Ishikawa (cell line): ENCODE results near the gene PLAGL1.

Experiments
- CEBPB ChIP-seq: IDR thresholded peaks from 2 replicates; pipeline ENCODE4 v1.6.1; 2012
- CREB1 ChIP-seq: IDR thresholded peaks from 2 replicates; pipeline ENCODE4 v1.6.1; 2012; ENCODE audit warnings: low read depth
- EGR1 ChIP-seq: IDR thresholded peaks from 2 replicates; pipeline ENCODE4 v1.6.1; 2012
- EP300 ChIP-seq: IDR thresholded peaks from 2 replicates; pipeline ENCODE4 v1.6.1; 2012; ENCODE audit warnings: borderline replicate concordance
- FOXM1 ChIP-seq: IDR thresholded peaks from 2 replicates; pipeline ENCODE4 v1.6.1; 2012; ENCODE audit warnings: low read depth, borderline replicate concordance
- NFIC ChIP-seq: IDR thresholded peaks from 2 replicates; pipeline ENCODE4 v1.6.1; 2012
- RAD21 ChIP-seq: IDR thresholded peaks from 2 replicates; pipeline ENCODE4 v1.6.1; 2012; ENCODE audit warnings: low read depth
- TAF1 ChIP-seq: IDR thresholded peaks from 2 replicates; pipeline ENCODE4 v1.6.1; 2012; ENCODE audit warnings: low read depth, mild to moderate bottlenecking
- TCF12 ChIP-seq: IDR thresholded peaks from 2 replicates; pipeline ENCODE4 v1.6.1; 2012; ENCODE audit warnings: low read depth
- TEAD4 ChIP-seq: IDR thresholded peaks from 2 replicates; pipeline ENCODE4 v1.6.1; 2012
- YY1 ChIP-seq: IDR thresholded peaks from 2 replicates; pipeline ENCODE4 v1.6.1; 2012; ENCODE audit warnings: low read depth
- ZBTB7A ChIP-seq: IDR thresholded peaks from 2 replicates; pipeline ENCODE4 v1.6.1; 2012; ENCODE audit warnings: low read depth
- TF ChIP-seq, protein P1 (sequence below): IDR thresholded peaks from 2 replicates; pipeline ENCODE4 v1.6.1; 2012
- TF ChIP-seq, protein P2 (sequence below): IDR thresholded peaks from 2 replicates; pipeline ENCODE4 v1.6.1; 2012
- TF ChIP-seq, protein P3 (sequence below): IDR thresholded peaks from 2 replicates; pipeline ENCODE4 v1.6.1; 2012; ENCODE audit warnings: low read depth, mild to moderate bottlenecking

Gene PLAGL1

DNA sequence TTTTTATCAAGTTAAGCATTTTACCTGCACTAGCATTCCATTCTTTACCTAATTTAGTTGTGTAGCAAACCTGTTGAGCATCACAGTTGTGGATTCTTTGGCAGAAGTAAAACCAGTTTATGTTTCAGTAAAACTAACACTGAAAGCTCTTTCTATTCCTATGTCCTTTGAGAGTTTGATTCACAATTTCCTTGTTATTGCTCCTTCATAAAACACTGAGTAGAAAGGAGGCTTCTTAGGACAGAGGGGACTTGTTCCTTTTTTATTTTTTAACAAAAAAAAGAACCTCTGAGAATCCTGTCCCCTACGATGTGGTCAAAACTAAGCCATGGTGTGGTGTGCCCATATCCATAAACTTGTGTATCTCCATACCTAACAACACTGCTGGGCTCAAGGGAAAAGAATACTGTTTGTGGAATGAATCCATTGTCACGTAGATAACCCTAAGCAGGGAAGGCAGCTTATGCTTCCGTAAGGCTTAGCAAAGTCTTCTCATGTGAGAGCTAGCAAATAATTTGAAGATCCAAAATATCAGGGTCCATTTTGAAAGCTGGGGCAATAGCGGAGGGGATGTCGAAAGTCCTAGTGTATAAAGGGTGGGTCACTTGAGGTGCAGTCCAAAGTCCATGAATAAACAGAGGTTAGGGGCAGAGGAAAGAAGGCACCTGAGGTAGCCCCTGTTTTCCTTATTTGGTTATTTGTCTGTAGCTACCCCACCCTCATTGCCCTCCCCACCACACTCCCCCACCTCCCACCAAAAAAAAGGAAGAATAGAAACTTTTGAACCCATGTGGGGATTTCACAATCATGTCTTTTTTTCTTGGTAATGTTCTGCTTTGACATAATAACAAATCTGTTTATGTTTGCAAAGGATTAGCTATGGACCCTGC, 71.0 kb downstream of the PLAGL1 start:
- no peak for TF ChIP-seq RAD21
- TF ChIP-seq TCF12, result no peak
- TF ChIP-seq EGR1, result no peak
- TF ChIP-seq FOXM1, result no peak
- TF ChIP-seq NFIC, result no peak
- TF ChIP-seq, protein P1, sequence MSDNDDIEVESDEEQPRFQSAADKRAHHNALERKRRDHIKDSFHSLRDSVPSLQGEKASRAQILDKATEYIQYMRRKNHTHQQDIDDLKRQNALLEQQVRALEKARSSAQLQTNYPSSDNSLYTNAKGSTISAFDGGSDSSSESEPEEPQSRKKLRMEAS, result no peak
- TF ChIP-seq ZBTB7A, result no peak
- no peak for TF ChIP-seq TAF1
- TF ChIP-seq, protein P2, sequence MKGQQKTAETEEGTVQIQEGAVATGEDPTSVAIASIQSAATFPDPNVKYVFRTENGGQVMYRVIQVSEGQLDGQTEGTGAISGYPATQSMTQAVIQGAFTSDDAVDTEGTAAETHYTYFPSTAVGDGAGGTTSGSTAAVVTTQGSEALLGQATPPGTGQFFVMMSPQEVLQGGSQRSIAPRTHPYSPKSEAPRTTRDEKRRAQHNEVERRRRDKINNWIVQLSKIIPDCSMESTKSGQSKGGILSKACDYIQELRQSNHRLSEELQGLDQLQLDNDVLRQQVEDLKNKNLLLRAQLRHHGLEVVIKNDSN, result no peak
- TF ChIP-seq EP300, result no peak
- TF ChIP-seq, protein P3, sequence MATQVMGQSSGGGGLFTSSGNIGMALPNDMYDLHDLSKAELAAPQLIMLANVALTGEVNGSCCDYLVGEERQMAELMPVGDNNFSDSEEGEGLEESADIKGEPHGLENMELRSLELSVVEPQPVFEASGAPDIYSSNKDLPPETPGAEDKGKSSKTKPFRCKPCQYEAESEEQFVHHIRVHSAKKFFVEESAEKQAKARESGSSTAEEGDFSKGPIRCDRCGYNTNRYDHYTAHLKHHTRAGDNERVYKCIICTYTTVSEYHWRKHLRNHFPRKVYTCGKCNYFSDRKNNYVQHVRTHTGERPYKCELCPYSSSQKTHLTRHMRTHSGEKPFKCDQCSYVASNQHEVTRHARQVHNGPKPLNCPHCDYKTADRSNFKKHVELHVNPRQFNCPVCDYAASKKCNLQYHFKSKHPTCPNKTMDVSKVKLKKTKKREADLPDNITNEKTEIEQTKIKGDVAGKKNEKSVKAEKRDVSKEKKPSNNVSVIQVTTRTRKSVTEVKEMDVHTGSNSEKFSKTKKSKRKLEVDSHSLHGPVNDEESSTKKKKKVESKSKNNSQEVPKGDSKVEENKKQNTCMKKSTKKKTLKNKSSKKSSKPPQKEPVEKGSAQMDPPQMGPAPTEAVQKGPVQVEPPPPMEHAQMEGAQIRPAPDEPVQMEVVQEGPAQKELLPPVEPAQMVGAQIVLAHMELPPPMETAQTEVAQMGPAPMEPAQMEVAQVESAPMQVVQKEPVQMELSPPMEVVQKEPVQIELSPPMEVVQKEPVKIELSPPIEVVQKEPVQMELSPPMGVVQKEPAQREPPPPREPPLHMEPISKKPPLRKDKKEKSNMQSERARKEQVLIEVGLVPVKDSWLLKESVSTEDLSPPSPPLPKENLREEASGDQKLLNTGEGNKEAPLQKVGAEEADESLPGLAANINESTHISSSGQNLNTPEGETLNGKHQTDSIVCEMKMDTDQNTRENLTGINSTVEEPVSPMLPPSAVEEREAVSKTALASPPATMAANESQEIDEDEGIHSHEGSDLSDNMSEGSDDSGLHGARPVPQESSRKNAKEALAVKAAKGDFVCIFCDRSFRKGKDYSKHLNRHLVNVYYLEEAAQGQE, result no peak
- no peak for TF ChIP-seq YY1
- TF ChIP-seq CEBPB, result no peak
- TF ChIP-seq TEAD4, result no peak
- TF ChIP-seq CREB1, result no peak

DNA sequence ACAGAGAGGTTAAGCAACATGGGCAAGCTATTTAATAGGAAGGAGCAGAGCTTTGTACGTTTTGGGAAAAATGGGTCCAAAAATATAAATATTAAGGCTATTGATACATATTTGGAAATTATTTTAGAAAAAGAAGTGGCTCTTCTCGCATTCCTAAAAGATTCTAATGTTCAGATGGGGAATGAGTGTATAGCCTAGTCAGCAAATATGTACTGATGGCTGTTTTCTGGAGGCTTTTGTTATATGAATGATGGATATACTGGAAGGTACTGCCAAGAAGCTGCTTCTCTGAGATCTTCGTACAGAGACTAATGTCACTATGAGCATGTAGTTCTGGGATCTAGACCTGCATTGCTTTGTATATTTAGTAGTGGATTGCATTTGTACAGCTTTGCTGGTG, 71.7 kb downstream of the PLAGL1 start:
- no peak for TF ChIP-seq RAD21
- TF ChIP-seq, protein P1, result no peak
- TF ChIP-seq YY1, result no peak
- TF ChIP-seq EGR1, result no peak
- TF ChIP-seq, protein P2, result no peak
- TF ChIP-seq TEAD4, result no peak
- TF ChIP-seq, protein P3, result no peak
- TF ChIP-seq TCF12, result no peak
- no peak for TF ChIP-seq EP300
- TF ChIP-seq ZBTB7A, result no peak
- no peak for TF ChIP-seq TAF1

DNA sequence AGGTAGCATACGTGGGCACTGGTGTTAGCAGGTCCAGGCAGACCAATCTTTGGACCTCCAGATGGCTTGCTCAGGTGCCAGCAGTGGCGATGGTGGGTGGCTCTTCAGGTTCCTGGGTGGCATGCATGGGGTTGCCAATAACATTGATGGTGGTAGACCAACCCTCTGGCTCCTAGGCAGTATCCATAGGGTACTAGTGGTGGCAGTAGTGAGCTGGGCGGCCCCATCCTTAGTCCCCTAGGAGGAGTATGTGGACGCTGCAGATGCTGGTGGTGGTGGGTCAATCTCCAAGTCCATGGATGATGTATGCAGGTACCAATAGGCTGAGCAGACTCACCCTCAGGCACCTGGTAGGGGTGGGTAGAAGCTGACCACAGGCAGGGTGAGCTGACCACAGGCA, 73.2 kb downstream of the PLAGL1 start:
- TF ChIP-seq CREB1 (no peak), TEAD4 (no peak), RAD21 (no peak), EGR1 (no peak), CEBPB (no peak), NFIC (no peak), FOXM1 (no peak), ZBTB7A (no peak), EP300 (no peak), YY1 (no peak), TAF1 (no peak)
- TF ChIP-seq, protein P1, result no peak
- TF ChIP-seq, protein P3, result no peak

DNA sequence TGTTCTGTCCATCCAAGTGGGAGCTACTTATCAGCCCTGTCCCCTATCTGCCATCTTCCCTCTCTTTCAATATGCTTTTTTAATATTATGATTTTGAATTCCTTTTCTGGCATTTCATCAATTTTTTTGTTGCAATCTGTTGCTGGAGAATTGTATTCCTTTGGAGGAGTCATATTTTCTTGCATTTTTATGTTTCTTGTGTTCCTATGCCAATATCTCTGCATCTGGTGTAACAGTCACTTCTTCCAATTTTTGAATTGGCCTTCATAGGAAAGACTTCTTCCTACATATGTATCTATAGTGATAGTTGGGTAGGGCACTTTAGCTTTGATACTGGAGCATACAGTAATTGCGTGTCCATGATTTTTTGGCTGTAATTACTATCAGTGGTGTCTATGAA, 73.7 kb downstream of the PLAGL1 start:
- TF ChIP-seq, protein P2, result no peak
- TF ChIP-seq, protein P1, result no peak
- TF ChIP-seq EGR1, result no peak
- no peak for TF ChIP-seq ZBTB7A
- TF ChIP-seq TCF12, result no peak
- TF ChIP-seq, protein P3, result no peak
- no peak for TF ChIP-seq TEAD4
- TF ChIP-seq CREB1, result no peak
- no peak for TF ChIP-seq TAF1
- TF ChIP-seq FOXM1, result no peak
- no peak for TF ChIP-seq CEBPB
- no peak for TF ChIP-seq RAD21
- no peak for TF ChIP-seq YY1
- TF ChIP-seq EP300, result no peak
- no peak for TF ChIP-seq NFIC
